HEK293 (cell line): Measurements from ENCODE around the gene MUC5B.

Experiments
- CTCF ChIA-PET: fragments of 350-600 bp; formaldehyde crosslinking; extraction: SDS; loops from one replicate; lab custom pipeline; 2021; ENCODE audit warnings: antibody characterized with exemption; lab: Yijun Ruan, JAX
- POLR2A ChIA-PET: fragments of 300-600 bp; formaldehyde crosslinking; extraction: SDS; loops from one replicate; lab custom pipeline; 2020; ENCODE audit warnings: antibody characterized with exemption, inconsistent platforms; lab: Yijun Ruan, JAX
- H3K27ac ChIP-seq: fragments of 200-500 bp; sonication (Bioruptor generic); 2 replicates; pipeline ENCODE4 v1.5.1; 2014; ENCODE audit warnings: low read depth, low read length, control low read depth, inconsistent platforms; ENCODE audit errors: extremely low read depth
- H3K36me3 ChIP-seq, 2 experiments: fragments of 200-500 bp in 1 of 2; sonication (Bioruptor generic) in 1 of 2; 1 replicate in 1 of 2; 2 replicates in 1 of 2; pipeline ENCODE4 v1.5.1; 2014 to 2017; ENCODE audit warnings: inconsistent platforms in 2 of 2, low read length in 2 of 2; ENCODE audit not compliant: control insufficient read depth in 2 of 2, insufficient read depth in 1 of 2
- H3K4me1 ChIP-seq: fragments of 200-500 bp; sonication (Bioruptor generic); 2 replicates; pipeline ENCODE4 v1.5.1; 2014; ENCODE audit warnings: mild to moderate bottlenecking, low read length, inconsistent platforms; ENCODE audit not compliant: control insufficient read depth, insufficient read depth
- H3K4me3 ChIP-seq: 2 replicates; pipeline ENCODE4 v1.5.1; 2011; ENCODE audit warnings: low read depth, mild to moderate bottlenecking, control low read depth, low read length, moderate library complexity
- H3K9me3 ChIP-seq: fragments of 200-500 bp; sonication (Bioruptor generic); 2 replicates; pipeline ENCODE4 v1.5.1; 2014; ENCODE audit warnings: low read depth, low read length, inconsistent platforms; ENCODE audit not compliant: control insufficient read depth, insufficient read depth
- ATF2 ChIP-seq: fragments of 450-650 bp; formaldehyde crosslinking; IDR thresholded peaks from 2 replicates; pipeline ENCODE4 v1.5.1; 2016; ENCODE audit warnings: missing biosample characterization, missing genetic modification characterization, low read depth
- BCL11A ChIP-seq: fragments of 450-650 bp; formaldehyde crosslinking; IDR thresholded peaks from 2 replicates; pipeline ENCODE4 v1.5.1; 2016; ENCODE audit warnings: low read depth, missing biosample characterization, missing genetic modification characterization
- HOXD13 ChIP-seq: sonication (generic); formaldehyde crosslinking; IDR thresholded peaks from 2 replicates; pipeline ENCODE4 v1.8.0; 2022; ENCODE audit warnings: missing genetic modification reagents, borderline replicate concordance
- IKZF3 ChIP-seq: fragments of 450-650 bp; IDR thresholded peaks from 2 replicates; pipeline ENCODE4 v1.5.0; 2018; ENCODE audit warnings: missing biosample characterization, mild to moderate bottlenecking, missing genetic modification characterization, moderate library complexity
- SP2 ChIP-seq: fragments of 450-650 bp; formaldehyde crosslinking; IDR thresholded peaks from 2 replicates; pipeline ENCODE4 v1.5.1; 2016; ENCODE audit warnings: missing biosample characterization, missing genetic modification characterization
- ZBTB10 ChIP-seq: fragments of 450-650 bp; formaldehyde crosslinking; IDR thresholded peaks from 2 replicates; pipeline ENCODE4 v1.5.1; 2016; ENCODE audit warnings: missing biosample characterization, missing genetic modification characterization
- ZBTB20 ChIP-seq: fragments of 450-650 bp; formaldehyde crosslinking; IDR thresholded peaks from 2 replicates; pipeline ENCODE4 v1.5.1; 2016; ENCODE audit warnings: missing biosample characterization, missing genetic modification characterization
- ZBTB21 ChIP-seq: fragments of 450-650 bp; formaldehyde crosslinking; IDR thresholded peaks from 2 replicates; pipeline ENCODE4 v1.5.1; 2017; ENCODE audit warnings: missing biosample characterization, missing genetic modification characterization
- ZEB2 ChIP-seq: fragments of 450-650 bp; formaldehyde crosslinking; IDR thresholded peaks from 2 replicates; pipeline ENCODE4 v1.5.1; 2016; ENCODE audit warnings: missing biosample characterization, missing genetic modification characterization
- ZNF133 ChIP-seq: fragments of 450-650 bp; formaldehyde crosslinking; IDR thresholded peaks from 2 replicates; pipeline ENCODE4 v1.5.1; 2016; ENCODE audit warnings: missing biosample characterization, missing genetic modification characterization
- ZNF16 ChIP-seq: fragments of 450-650 bp; formaldehyde crosslinking; IDR thresholded peaks from 2 replicates; pipeline ENCODE4 v1.5.1; 2016; ENCODE audit warnings: low read depth, missing biosample characterization, missing genetic modification characterization
- ZNF174 ChIP-seq: fragments of 450-650 bp; formaldehyde crosslinking; IDR thresholded peaks from 2 replicates; pipeline ENCODE4 v1.5.0; 2017; ENCODE audit warnings: missing biosample characterization, mild to moderate bottlenecking, missing genetic modification characterization
- ZNF175 ChIP-seq: fragments of 450-650 bp; formaldehyde crosslinking; IDR thresholded peaks from 2 replicates; pipeline ENCODE4 v1.5.1; 2016; ENCODE audit warnings: missing biosample characterization, missing genetic modification characterization
- ZNF223 ChIP-seq: fragments of 450-650 bp; formaldehyde crosslinking; IDR thresholded peaks from 2 replicates; pipeline ENCODE4 v1.5.1; 2016; ENCODE audit warnings: missing biosample characterization, missing genetic modification characterization
- ZNF23 ChIP-seq: fragments of 450-650 bp; formaldehyde crosslinking; IDR thresholded peaks from 2 replicates; pipeline ENCODE4 v1.5.1; 2016; ENCODE audit warnings: missing biosample characterization, missing genetic modification characterization, borderline replicate concordance
- ZNF280D ChIP-seq: fragments of 450-650 bp; formaldehyde crosslinking; IDR thresholded peaks from 2 replicates; pipeline ENCODE4 v1.5.1; 2016; ENCODE audit warnings: missing biosample characterization, missing genetic modification characterization
- ZNF530 ChIP-seq: fragments of 450-650 bp; formaldehyde crosslinking; IDR thresholded peaks from 2 replicates; pipeline ENCODE4 v1.5.1; 2016; ENCODE audit warnings: low read depth, missing biosample characterization, missing genetic modification characterization
- ZNF660 ChIP-seq: fragments of 450-650 bp; IDR thresholded peaks from 2 replicates; pipeline ENCODE4 v1.5.1; 2018; ENCODE audit warnings: missing biosample characterization, mild to moderate bottlenecking, missing genetic modification characterization
- ZNF707 ChIP-seq: fragments of 450-650 bp; formaldehyde crosslinking; IDR thresholded peaks from 2 replicates; pipeline ENCODE4 v1.5.1; 2016; ENCODE audit warnings: missing biosample characterization, missing genetic modification characterization
- ZNF768 ChIP-seq: fragments of 450-650 bp; formaldehyde crosslinking; IDR thresholded peaks from 2 replicates; pipeline ENCODE4 v1.5.1; 2018; ENCODE audit warnings: missing biosample characterization, mild to moderate bottlenecking, missing genetic modification characterization
- TF ChIP-seq, protein P1 (sequence below): fragments of 450-650 bp; formaldehyde crosslinking; IDR thresholded peaks from 2 replicates; pipeline ENCODE4 v1.5.1; 2016; ENCODE audit warnings: missing biosample characterization, missing genetic modification characterization

The MUC5B gene

DNA sequence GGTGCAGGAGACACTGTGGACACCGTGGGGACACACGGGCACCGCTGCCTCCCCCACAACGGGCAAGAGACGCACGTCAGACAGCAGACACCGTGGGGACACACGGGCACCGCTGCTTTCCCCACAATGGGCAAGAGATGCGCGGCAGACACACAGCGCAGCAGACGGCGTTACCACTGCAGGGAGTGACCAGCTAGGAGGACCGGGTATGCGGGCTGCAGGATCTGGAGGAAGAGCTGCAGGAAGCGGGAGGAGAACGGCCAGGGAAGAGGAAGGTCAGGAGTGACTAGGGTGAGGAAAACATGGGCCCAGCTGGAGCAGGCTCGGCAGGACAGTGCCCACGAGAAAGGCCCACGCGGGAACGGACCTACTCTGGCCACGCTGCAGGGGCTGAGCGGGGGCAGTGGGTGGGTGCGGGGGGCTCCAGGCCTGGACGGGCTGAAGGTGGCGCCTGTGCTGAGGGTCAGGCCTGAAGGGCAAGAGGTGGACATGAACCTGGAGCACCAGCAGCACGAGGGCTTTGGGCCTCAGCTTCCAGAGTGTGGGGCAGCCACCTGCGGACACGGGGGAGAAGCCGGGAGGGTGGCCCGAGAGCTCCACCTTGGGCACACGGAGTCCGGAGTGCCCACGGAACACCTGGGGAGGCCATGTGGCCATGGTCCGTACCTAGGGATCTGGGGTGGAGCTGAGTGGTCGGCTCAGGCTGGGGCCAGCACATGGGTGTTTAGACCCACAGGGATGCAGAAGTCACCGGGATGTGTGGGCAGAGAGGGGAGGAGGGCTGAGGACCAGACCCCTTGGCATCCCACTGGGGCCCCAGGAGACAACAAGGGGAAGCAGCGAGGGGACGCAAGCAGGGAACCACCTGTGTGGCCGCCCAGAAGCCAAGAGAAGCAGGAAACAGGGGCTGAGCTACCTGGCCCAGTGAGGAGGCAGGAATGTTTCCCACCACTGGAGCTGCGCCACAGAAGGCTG, 70.1 kb downstream of the MUC5B start:
- Histone ChIP-seq H3K4me1 (no peaks in the 10 kb centered on the region), H3K9me3 (no peaks in the 10 kb centered on the region), H3K4me3 (no peak overlapping the region), H3K36me3 (peaks cover 0 to 79% of the 10 kb centered on the region in 2 experiments; a peak in 1 of 3 replicates), H3K27ac (no peak overlapping the region)
- ChIA-PET CTCF (interaction anchor here (1.0 kb wide), 1 partner anchor 24 kb away, joined by 3 read pairs; no protein-coding TSS in a partner anchor), POLR2A (no interaction called here)
- TF ChIP-seq ZBTB10 (tag by site-specific recombination) = no peak
- TF ChIP-seq SP2 (tag by site-specific recombination) = no peak
- no peak for TF ChIP-seq ZNF133 (tag by site-specific recombination)
- TF ChIP-seq, protein P1, sequence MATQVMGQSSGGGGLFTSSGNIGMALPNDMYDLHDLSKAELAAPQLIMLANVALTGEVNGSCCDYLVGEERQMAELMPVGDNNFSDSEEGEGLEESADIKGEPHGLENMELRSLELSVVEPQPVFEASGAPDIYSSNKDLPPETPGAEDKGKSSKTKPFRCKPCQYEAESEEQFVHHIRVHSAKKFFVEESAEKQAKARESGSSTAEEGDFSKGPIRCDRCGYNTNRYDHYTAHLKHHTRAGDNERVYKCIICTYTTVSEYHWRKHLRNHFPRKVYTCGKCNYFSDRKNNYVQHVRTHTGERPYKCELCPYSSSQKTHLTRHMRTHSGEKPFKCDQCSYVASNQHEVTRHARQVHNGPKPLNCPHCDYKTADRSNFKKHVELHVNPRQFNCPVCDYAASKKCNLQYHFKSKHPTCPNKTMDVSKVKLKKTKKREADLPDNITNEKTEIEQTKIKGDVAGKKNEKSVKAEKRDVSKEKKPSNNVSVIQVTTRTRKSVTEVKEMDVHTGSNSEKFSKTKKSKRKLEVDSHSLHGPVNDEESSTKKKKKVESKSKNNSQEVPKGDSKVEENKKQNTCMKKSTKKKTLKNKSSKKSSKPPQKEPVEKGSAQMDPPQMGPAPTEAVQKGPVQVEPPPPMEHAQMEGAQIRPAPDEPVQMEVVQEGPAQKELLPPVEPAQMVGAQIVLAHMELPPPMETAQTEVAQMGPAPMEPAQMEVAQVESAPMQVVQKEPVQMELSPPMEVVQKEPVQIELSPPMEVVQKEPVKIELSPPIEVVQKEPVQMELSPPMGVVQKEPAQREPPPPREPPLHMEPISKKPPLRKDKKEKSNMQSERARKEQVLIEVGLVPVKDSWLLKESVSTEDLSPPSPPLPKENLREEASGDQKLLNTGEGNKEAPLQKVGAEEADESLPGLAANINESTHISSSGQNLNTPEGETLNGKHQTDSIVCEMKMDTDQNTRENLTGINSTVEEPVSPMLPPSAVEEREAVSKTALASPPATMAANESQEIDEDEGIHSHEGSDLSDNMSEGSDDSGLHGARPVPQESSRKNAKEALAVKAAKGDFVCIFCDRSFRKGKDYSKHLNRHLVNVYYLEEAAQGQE (tag by site-specific recombination) = no peak
- TF ChIP-seq ZNF707 (tag by site-specific recombination) = no peak
- no peak for TF ChIP-seq ZBTB20 (tag by site-specific recombination)
- no peak for TF ChIP-seq HOXD13 (CRISPR knock-in tag)
- no peak for TF ChIP-seq BCL11A
- no peak for TF ChIP-seq ZNF175 (tag by site-specific recombination)
- no peak for TF ChIP-seq ZNF530
- TF ChIP-seq ZEB2 (tag by site-specific recombination) = no peak
- TF ChIP-seq ZNF768 (tag by site-specific recombination) = no peak
- no peak for TF ChIP-seq ZNF660 (tag by site-specific recombination)
- TF ChIP-seq ZNF16 (tag by site-specific recombination) = no peak

GRCh38 chr11:1293619-1294015, 70.8 kb downstream of the MUC5B start:
- Histone ChIP-seq H3K36me3 (peaks cover 0 to 78% of the 10 kb centered on the region in 2 experiments; a peak in 1 of 3 replicates), H3K9me3 (no peaks in the 10 kb centered on the region), H3K4me3 (no peak overlapping the region), H3K4me1 (no peaks in the 10 kb centered on the region), H3K27ac (no peak overlapping the region)
- POLR2A ChIA-PET = no interaction called here
- CTCF ChIA-PET = interaction anchor here (1.0 kb wide), 1 partner anchor 25 kb away, joined by 3 read pairs; no protein-coding TSS in a partner anchor
- TF ChIP-seq IKZF3 (tag by site-specific recombination) = no peak
- no peak for TF ChIP-seq ZNF174 (tag by site-specific recombination)
- TF ChIP-seq ZNF23 (tag by site-specific recombination) = no peak
- TF ChIP-seq ATF2 (tag by site-specific recombination) = no peak
- TF ChIP-seq ZNF223 (tag by site-specific recombination) = no peak
- TF ChIP-seq ZNF660 (tag by site-specific recombination) = no peak
- TF ChIP-seq ZNF280D (tag by site-specific recombination) = no peak
- no peak for TF ChIP-seq ZBTB21 (tag by site-specific recombination)
